H9 (cell line): ENCODE data around the gene ADSL. TPM values are rescaled to one million over a fixed set of nuclear protein-coding genes. Genes with fewer than 3 reads are reported as not detected.

Source experiments
- DNase-seq: peaks from one replicate; pipeline ENCODE4 v3.0.0-alpha.2; 2017
- H2AFZ ChIP-seq: one replicate; pipeline ENCODE4 v1.6.1; 2013; ENCODE audit warnings: mild to moderate bottlenecking, low read length, control low read depth, moderate library complexity
- H2AK5ac ChIP-seq: 2 replicates; pipeline ENCODE4 v1.6.1; 2013; ENCODE audit warnings: low read length, control low read depth, mixed read lengths; ENCODE audit not compliant: insufficient read length
- H2BK120ac ChIP-seq: one replicate; pipeline ENCODE4 v1.6.1; 2013; ENCODE audit warnings: low read depth, mild to moderate bottlenecking, low read length, control low read depth, inconsistent platforms; ENCODE audit not compliant: poor library complexity, severe bottlenecking
- H2BK12ac ChIP-seq: 2 replicates; pipeline ENCODE4 v1.6.1; 2013; ENCODE audit warnings: low read length, control low read depth, mixed read lengths, low read depth; ENCODE audit not compliant: insufficient read length
- H2BK15ac ChIP-seq: 2 replicates; pipeline ENCODE4 v1.6.1; 2013; ENCODE audit warnings: low read depth, low read length, control low read depth
- H2BK20ac ChIP-seq: one replicate; pipeline ENCODE4 v1.6.1; 2013; ENCODE audit warnings: low read depth, mild to moderate bottlenecking, low read length, control low read depth, inconsistent platforms; ENCODE audit not compliant: poor library complexity, severe bottlenecking
- H2BK5ac ChIP-seq: 2 replicates; pipeline ENCODE4 v1.6.1; 2013; ENCODE audit warnings: low read length, control low read depth, mixed read lengths; ENCODE audit not compliant: insufficient read length
- H3K14ac ChIP-seq: 2 replicates; pipeline ENCODE4 v1.6.1; 2013; ENCODE audit warnings: low read length, control low read depth; ENCODE audit not compliant: insufficient read depth
- H3K18ac ChIP-seq: 2 replicates; pipeline ENCODE4 v1.6.1; 2013; ENCODE audit warnings: low read depth, mild to moderate bottlenecking, mixed read lengths, low read length, control low read depth; ENCODE audit not compliant: insufficient read length
- H3K23ac ChIP-seq: 2 replicates; pipeline ENCODE4 v1.6.1; 2013; ENCODE audit warnings: low read length, control low read depth, mixed read lengths, low read depth; ENCODE audit not compliant: insufficient read length
- H3K23me2 ChIP-seq: 2 replicates; pipeline ENCODE4 v1.6.1; 2013; ENCODE audit warnings: low read depth, mild to moderate bottlenecking, mixed read lengths, low read length, control low read depth; ENCODE audit not compliant: insufficient read length, poor library complexity, severe bottlenecking
- H3K27ac ChIP-seq: 2 replicates; pipeline ENCODE4 v1.5.1; 2013; ENCODE audit warnings: low read length, control low read depth, mixed read lengths, low read depth; ENCODE audit not compliant: insufficient read length
- H3K27me3 ChIP-seq: 2 replicates; pipeline ENCODE4 v1.6.1; 2013; ENCODE audit warnings: low read length, control low read depth, inconsistent platforms; ENCODE audit not compliant: insufficient read depth
- H3K4ac ChIP-seq: 2 replicates; pipeline ENCODE4 v1.6.1; 2013; ENCODE audit warnings: low read depth, mild to moderate bottlenecking, control low read depth, inconsistent platforms, low read length, moderate library complexity
- H3K4me1 ChIP-seq: 2 replicates; pipeline ENCODE4 v1.6.1; 2013; ENCODE audit warnings: low read length, control low read depth, inconsistent platforms; ENCODE audit not compliant: insufficient read depth
- H3K4me2 ChIP-seq: 2 replicates; pipeline ENCODE4 v1.6.1; 2013; ENCODE audit warnings: low read length, control low read depth, mixed read lengths; ENCODE audit not compliant: insufficient read length, insufficient read depth
- H3K56ac ChIP-seq: 2 replicates; pipeline ENCODE4 v1.6.1; 2013; ENCODE audit warnings: low read depth, mild to moderate bottlenecking, mixed read lengths, low read length, control low read depth; ENCODE audit not compliant: insufficient read length
- H3K79me1 ChIP-seq: 2 replicates; pipeline ENCODE4 v1.6.1; 2013; ENCODE audit warnings: low read depth, mild to moderate bottlenecking, moderate library complexity, low read length, control low read depth, inconsistent platforms; ENCODE audit not compliant: insufficient read depth, poor library complexity, severe bottlenecking
- H3K79me2 ChIP-seq: 2 replicates; pipeline ENCODE4 v1.6.1; 2013; ENCODE audit warnings: low read length, control low read depth, inconsistent platforms; ENCODE audit not compliant: insufficient read depth
- H3K9ac ChIP-seq: 2 replicates; pipeline ENCODE4 v1.6.1; 2013; ENCODE audit warnings: low read length, control low read depth, mixed read lengths; ENCODE audit not compliant: insufficient read length; ENCODE audit errors: extremely low read depth
- H3K9me3 ChIP-seq: one replicate; pipeline ENCODE4 v1.6.1; 2013; ENCODE audit warnings: low read depth, low read length, inconsistent platforms; ENCODE audit not compliant: control insufficient read depth
- H3T11ph ChIP-seq: one replicate; pipeline ENCODE4 v1.6.1; 2013; ENCODE audit warnings: mild to moderate bottlenecking, low read length, control low read depth, inconsistent platforms
- H4K20me1 ChIP-seq: one replicate; pipeline ENCODE4 v1.6.1; 2013; ENCODE audit not compliant: control insufficient read depth, insufficient read length, insufficient read depth
- H4K5ac ChIP-seq: 2 replicates; pipeline ENCODE4 v1.6.1; 2013; ENCODE audit warnings: low read depth, mild to moderate bottlenecking, mixed read lengths, low read length, control low read depth; ENCODE audit not compliant: insufficient read length
- H4K8ac ChIP-seq: replicated peaks from 2 replicates; pipeline ENCODE4 v1.6.1; 2013; ENCODE audit warnings: low read length, control low read depth, mixed read lengths, low read depth; ENCODE audit not compliant: insufficient read length
- H4K91ac ChIP-seq: 2 replicates; pipeline ENCODE4 v1.6.1; 2013; ENCODE audit warnings: low read depth, mild to moderate bottlenecking, moderate library complexity, mixed read lengths, low read length, control low read depth; ENCODE audit not compliant: insufficient read length
- H3K27ac Mint-ChIP-seq, 3 experiments: 2 replicates in 2 of 3; 3 replicates in 1 of 3; pipeline ENCODE4 v1.8.0; 2020 to 2021; ENCODE audit warnings: mixed read lengths in 3 of 3, mild to moderate bottlenecking in 1 of 3, moderate library complexity in 1 of 3
- H3K27me3 Mint-ChIP-seq: 2 replicates; pipeline ENCODE4 v1.8.0; 2021; ENCODE audit warnings: low read depth, mild to moderate bottlenecking, moderate library complexity, mixed read lengths
- H3K36me3 Mint-ChIP-seq, 3 experiments: 2 replicates in 2 of 3; 3 replicates in 1 of 3; pipeline ENCODE4 v1.8.0; 2020 to 2021; ENCODE audit warnings: low read depth in 3 of 3, mixed read lengths in 3 of 3; ENCODE audit not compliant: insufficient read depth in 1 of 3
- H3K4me1 Mint-ChIP-seq, 2 experiments: 2 replicates each; pipeline ENCODE4 v1.8.0; 2020; ENCODE audit warnings: mixed read lengths in 2 of 2
- H3K4me3 Mint-ChIP-seq, 2 experiments: 2 replicates in 1 of 2; 3 replicates in 1 of 2; pipeline ENCODE4 v1.8.0; 2020 to 2021; ENCODE audit warnings: mild to moderate bottlenecking in 2 of 2, mixed read lengths in 2 of 2, moderate library complexity in 1 of 2
- H3K9me3 Mint-ChIP-seq, 2 experiments: 2 replicates in 1 of 2; 3 replicates in 1 of 2; pipeline ENCODE4 v1.8.0; 2020; ENCODE audit warnings: mild to moderate bottlenecking in 2 of 2, mixed read lengths in 2 of 2, moderate library complexity in 1 of 2
- whole genome bisulfite sequencing: extraction: QIAGEN DNeasy Blood & Tissue Kit; methylation state at CpG from one replicate; pipeline ENCODE4 v1.1.7; 2013; ENCODE audit warnings: missing lambda C conversion rate, low lambda C conversion rate, mixed read lengths; ENCODE audit not compliant: insufficient read length; ENCODE audit errors: extremely low coverage; 5-methylcytosine and 5-hydroxymethylcytosine counted together
- total RNA-seq: library from RNA; stranded (reverse); gene quantifications from 2 replicates; pipeline ENCODE4 v1.2.1, GENCODE V29; 2021
- TF ChIP-seq, protein P1 (sequence below): fragments of 200-600 bp; sonication (generic); conservative IDR thresholded peaks from 3 replicates; pipeline ENCODE4 v1.8.0; 2021; ENCODE audit warnings: antibody characterized with exemption, mild to moderate bottlenecking

ADSL gene
- total RNA-seq, 1 experiment from 2014 or later, result 175 TPM

- H2BK15ac ChIP-seq, result no peak overlapping the region
- no peaks in the 10 kb centered on the region for H3K9me3 Mint-ChIP-seq
Observed at GRCh38 chr22:40422558-40423309, 76.4 kb downstream of the ADSL start.

More at GRCh38 chr22:40422558-40423309, 76.4 kb downstream of the ADSL start:
- Histone ChIP-seq H2BK5ac (no peak overlapping the region), H3T11ph (no peak overlapping the region), H3K18ac (no peak overlapping the region), H3K14ac (no peak overlapping the region), H3K56ac (no peak overlapping the region), H3K9ac (no peak overlapping the region), H4K5ac (no peak overlapping the region), H4K20me1 (no peaks in the 10 kb centered on the region), H3K27ac (no peak overlapping the region), H3K9me3 (no peaks in the 10 kb centered on the region), H3K23ac (no peak overlapping the region), H2BK20ac (no peak overlapping the region), H2AFZ (no peak overlapping the region), H3K23me2 (no peaks in the 10 kb centered on the region), H3K4me2 (no peak overlapping the region), H2AK5ac (no peak overlapping the region), H2BK12ac (no peak overlapping the region), H3K79me1 (no peaks in the 10 kb centered on the region), H4K91ac (no peak overlapping the region), H3K27me3 (no peaks in the 10 kb centered on the region), H4K8ac (no peak overlapping the region), H2BK120ac (no peak overlapping the region), H3K79me2 (no peaks in the 10 kb centered on the region), H3K4me1 (no peaks in the 10 kb centered on the region), H3K4ac (no peak overlapping the region)
- Mint-ChIP-seq H3K36me3 (peaks cover 2 to 44% (median 40%) of the 10 kb centered on the region in 3 experiments; a peak in 5 of 7 replicates), H3K4me3 (no peak overlapping the region), H3K27ac (peak overlapping the region in 2 of 3 experiments; percentile 32 to 87; a peak in 3 of 7 replicates), H3K27me3 (no peaks in the 10 kb centered on the region), H3K4me1 (peaks cover 5 to 11% of the 10 kb centered on the region in 2 experiments)
- TF ChIP-seq, protein P1, sequence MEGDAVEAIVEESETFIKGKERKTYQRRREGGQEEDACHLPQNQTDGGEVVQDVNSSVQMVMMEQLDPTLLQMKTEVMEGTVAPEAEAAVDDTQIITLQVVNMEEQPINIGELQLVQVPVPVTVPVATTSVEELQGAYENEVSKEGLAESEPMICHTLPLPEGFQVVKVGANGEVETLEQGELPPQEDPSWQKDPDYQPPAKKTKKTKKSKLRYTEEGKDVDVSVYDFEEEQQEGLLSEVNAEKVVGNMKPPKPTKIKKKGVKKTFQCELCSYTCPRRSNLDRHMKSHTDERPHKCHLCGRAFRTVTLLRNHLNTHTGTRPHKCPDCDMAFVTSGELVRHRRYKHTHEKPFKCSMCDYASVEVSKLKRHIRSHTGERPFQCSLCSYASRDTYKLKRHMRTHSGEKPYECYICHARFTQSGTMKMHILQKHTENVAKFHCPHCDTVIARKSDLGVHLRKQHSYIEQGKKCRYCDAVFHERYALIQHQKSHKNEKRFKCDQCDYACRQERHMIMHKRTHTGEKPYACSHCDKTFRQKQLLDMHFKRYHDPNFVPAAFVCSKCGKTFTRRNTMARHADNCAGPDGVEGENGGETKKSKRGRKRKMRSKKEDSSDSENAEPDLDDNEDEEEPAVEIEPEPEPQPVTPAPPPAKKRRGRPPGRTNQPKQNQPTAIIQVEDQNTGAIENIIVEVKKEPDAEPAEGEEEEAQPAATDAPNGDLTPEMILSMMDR, result no peak
- no CpG with 5 or more reads among the region's 9 CpGs for WGBS
- no peak for DNase-seq
